HG02973 (cell line): ENCODE data around the gene ZNF397.

Experiments
- ATAC-seq: cut with Tn5 transposase; IDR thresholded peaks from one replicate; pipeline ENCODE4 v1.9.1; 2021; ENCODE audit warnings: moderate library complexity; ENCODE audit not compliant: unreplicated experiment

Gene ZNF397

DNA sequence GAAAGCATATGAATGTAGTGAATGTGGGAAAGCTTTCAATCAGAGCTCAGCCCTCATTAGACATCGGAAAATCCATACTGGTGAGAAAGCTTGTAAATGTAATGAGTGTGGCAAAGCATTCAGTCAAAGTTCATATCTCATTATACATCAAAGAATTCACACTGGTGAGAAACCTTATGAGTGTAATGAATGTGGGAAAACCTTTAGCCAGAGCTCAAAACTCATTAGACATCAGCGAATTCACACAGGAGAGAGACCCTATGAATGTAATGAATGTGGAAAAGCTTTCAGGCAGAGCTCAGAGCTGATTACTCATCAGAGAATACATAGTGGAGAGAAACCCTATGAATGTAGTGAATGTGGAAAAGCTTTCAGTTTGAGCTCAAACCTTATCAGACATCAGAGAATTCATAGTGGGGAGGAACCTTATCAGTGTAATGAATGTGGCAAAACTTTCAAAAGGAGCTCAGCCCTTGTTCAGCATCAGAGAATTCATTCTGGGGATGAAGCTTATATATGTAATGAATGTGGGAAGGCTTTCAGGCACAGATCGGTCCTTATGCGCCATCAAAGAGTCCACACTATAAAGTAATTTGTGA, 5.0 kb downstream of the ZNF397 start:
- ATAC-seq = no peak

- ATAC-seq = no peak
Measured at GRCh38 chr18:35246831-35247230, 6.0 kb downstream of the ZNF397 start.

DNA sequence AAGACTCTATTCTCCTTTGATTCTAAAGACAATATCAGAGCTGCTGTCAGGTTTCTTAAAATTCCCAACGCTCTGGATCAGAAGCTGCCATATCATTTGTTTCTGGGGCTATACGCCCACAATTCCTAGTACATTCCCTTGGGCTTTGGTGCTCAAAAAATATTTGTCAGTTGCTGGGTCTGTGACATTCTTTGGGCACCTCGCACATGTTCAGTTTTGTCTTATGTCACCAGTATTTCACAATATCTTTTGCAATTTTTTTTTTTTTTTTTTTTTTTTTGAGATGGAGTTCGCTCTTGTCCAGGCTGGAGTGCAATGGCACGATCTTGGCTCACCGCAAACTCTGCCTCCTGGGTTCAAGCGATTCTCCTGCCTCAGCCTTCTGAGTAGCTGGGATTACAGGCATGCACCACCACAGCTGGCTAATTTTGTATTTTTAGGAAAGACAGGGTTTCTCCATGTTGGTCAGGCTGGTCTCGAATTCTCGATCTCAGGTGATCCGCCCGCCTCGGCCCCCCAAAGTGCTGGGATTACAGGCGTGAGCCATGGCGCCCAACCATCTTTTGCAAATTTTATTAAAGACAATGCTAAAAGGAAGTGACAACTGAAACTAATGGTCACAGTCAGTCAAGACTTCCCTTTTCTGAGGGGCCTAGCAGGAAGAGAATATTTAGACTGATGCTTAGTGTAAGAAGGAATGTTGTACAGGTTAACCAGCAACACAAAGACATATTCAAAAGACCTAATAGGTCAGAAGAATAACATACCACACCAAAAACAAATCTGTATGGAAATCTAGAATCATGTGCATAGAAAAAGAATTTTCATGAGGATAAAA, 6.8 kb downstream of the ZNF397 start:
- ATAC-seq = no peak

GRCh38 chr18:35248429-35248828, 7.6 kb downstream of the ZNF397 start:
- ATAC-seq = no peak

- no peak for ATAC-seq
Measured at GRCh38 chr18:35252466-35252865, 11.6 kb downstream of the ZNF397 start.

DNA sequence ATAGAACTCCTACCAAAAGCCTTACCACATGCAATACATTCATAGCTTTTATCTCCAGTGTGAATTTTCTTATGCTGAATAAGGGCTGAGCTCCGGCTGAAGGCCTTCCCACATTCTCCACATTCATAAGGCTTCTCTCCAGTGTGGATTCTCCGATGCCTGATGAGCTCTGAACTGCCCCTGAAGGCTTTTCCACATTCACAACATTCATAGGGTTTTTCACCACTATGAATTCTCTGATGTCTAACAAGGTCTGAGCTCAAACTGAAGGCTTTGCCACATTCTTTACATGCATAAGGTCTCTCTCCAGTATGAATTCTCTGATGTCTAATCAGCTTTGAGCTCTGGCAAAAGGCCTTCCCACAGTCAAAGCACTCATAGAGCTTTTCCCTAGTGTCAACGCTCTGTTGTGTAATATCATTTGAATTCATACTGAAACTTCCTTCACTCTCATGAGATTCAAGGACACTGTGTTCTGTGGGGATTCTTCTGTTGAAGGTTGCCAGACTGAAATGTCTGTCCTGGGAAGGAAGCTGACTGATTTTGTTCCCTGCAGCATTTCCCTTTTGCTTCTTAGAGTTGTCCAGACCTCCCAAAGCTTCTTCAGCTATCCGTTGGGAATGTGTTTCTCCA, 12.9 kb downstream of the ZNF397 start:
- ATAC-seq = no peak

DNA sequence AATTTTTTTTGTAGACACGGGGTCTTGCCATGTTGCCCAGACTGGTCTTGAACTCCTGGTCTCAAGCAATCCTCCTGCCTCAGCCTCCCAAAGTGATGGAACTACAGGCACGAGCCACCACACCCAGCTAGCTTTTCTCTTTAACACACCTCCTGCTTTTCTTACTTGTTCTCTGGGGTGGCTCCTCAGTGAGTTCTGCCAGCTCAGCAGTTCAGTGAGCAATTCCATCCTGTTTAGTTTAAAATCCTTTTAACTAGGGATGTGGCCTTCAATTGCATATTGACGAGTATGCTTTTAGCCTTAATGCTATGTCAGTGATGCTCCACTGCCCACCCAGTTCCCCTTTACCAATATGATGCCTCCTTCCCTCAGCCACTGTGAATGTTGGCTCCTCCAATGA, 16.1 kb downstream of the ZNF397 start:
- ATAC-seq = no peak

GRCh38 chr18:35264409-35264808, 23.6 kb downstream of the ZNF397 start:
- no peak for ATAC-seq

GRCh38 chr18:35267161-35267651, 26.4 kb downstream of the ZNF397 start:
- peak; percentile 61 for ATAC-seq

DNA sequence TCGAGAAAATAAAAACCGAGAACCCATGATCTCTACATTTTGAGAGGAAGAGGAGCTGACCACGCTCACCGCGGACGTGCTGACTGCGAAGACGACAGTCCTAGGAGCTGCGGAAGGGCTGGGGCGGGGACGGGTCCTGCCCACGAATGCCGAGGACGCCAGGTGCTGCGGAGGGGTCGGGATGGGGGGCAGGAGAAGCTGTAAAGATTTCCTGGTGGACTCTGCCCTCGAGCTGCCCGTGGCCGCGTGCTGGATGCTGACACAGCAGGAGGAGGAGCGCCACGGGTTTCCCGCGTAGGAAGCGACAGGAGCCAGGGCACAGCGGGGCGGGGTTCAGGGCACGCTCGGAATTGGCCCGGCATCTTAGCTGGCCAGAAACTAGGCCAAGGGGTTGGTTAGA, 27.0 kb downstream of the ZNF397 start:
- ATAC-seq = no peak

DNA sequence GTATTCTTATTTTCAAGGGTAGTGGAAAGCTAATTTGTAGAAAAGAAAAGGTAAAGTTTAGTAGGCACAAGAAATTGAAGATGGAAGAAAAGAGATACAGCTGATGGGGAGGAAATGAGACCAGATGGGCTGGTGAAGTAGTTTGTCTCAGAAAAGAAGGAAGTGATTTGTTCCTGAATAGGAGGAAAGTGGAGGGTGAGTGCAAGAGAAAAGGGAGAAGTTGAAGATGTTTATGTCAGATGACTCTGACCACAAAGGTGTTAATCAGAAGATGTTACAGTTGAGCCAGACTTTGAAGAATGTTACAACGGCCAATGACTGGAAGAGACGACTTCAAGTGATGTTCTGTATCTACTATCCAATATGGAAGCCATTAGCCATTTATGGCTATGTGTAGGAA, 28.0 kb downstream of the ZNF397 start:
- no peak for ATAC-seq

DNA sequence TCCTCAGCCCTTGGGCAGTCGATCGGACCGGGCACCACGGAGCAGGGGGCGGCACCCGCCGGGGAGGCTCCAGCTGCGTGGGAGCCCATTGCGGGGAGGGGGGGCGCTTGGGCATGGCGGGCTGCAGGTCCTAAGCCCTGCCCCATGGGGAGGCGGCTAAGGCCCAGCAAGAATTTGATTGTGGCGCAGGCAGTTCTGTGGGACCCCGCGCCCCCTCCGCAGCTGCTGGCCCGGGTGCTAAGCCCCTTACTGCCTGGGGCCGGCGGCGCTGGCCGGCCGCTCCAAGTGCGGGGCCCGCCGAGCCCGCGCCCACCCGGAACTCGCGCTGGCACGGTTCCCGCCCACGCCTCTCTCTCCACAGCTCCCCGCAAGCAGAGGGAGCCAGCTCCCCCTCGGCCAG, 30.8 kb downstream of the ZNF397 start:
- ATAC-seq = no peak

DNA sequence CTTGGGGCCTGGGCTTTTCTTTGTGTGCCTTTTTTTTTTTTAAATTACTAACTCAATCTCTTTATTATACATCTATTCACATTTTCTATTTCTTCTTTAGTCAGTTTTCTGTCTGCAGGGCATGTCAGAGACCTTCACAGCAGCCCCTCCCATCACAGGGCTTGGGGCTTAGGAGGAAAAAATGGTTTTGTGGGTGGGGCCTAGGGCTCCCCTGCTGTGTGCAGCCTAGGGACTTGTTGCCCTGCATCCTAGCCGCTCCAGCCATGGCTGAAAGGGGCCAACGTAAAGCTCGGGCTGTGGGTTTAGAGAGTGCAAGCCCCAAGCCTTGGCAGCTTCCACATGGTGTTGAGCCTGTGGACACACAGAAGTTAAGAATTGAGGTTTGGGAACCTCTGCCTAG, 35.4 kb downstream of the ZNF397 start:
- ATAC-seq = no peak

GRCh38 chr18:35277633-35278032, 36.8 kb downstream of the ZNF397 start:
- no peak for ATAC-seq

DNA sequence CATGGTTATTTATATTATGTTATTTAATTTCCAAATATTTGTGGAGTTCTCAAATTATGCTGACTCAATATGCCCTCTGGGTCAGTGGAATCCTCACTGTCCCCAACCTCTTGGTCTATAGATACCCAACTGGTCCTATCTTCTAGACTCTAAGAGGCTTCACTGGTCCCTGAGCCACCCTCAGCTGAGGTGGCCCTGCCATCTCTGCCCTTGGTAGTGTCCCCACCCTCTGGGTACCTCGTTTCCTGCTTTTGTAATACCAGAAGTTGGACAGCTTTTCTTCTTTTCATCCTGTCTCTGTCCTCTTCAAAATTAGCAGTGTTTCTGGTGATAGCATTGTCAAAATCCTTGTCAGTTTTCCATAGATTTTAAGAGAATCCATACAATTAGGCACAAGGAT, 37.3 kb downstream of the ZNF397 start:
- ATAC-seq = no peak

DNA sequence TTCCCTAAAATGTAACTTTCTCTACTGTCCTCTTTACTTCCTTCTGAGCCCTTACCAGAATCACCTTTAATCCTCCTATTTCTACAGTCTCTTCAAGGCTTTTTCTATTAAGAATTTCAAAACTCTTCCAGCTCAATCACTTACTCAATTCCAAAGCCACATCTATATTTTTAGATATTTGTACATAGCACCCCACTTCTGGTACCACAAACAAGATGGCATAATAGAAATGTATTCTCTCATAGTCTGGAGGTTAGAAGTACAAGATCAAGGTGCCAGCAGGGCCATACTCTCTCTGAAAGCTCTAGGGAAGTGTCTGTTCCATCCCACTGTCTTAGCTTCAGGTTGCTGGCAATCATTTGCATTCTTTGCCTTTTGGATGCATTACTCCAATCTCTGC, 38.1 kb downstream of the ZNF397 start:
- ATAC-seq = no peak

DNA sequence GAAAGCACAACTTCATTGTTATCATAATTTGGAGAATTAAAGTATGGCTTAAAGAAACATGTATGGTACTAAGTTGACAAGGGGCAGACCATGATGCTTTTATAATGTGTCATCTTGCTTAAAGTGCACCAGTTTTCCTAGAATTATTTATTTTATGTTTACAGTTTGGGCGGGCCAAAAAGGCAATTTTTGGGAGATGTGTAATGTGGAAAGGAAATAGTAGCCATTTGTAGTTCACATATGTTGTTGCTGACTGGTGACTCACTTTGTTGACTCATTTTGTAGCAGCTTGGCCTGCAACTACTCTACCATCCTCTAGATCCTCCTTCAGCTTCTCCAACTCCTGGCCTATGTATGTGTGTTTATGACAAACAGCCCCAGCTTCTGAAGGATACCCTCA, 41.5 kb downstream of the ZNF397 start:
- ATAC-seq = no peak

GRCh38 chr18:35283923-35284794, 43.3 kb downstream of the ZNF397 start:
- ATAC-seq = no peak

DNA sequence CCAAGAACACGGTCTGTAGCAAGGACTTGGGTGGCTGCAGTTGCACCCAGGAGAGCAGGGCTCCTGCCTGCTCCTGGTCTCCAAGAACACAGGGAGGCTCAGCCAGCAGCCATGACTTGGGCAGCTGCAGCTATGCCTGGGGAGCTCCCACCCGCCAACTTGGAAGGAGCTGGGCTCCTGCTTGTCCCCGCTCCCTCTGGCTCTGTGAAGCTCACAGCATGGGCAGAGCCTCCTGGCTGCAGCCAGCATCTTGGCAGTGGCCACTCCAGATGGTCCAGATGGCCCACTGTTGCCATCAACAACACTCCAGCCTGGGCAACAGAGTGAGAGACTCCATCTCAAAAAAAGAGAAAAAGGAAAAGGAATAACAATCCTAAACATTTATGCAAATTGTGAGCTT, 44.0 kb downstream of the ZNF397 start:
- no peak for ATAC-seq

DNA sequence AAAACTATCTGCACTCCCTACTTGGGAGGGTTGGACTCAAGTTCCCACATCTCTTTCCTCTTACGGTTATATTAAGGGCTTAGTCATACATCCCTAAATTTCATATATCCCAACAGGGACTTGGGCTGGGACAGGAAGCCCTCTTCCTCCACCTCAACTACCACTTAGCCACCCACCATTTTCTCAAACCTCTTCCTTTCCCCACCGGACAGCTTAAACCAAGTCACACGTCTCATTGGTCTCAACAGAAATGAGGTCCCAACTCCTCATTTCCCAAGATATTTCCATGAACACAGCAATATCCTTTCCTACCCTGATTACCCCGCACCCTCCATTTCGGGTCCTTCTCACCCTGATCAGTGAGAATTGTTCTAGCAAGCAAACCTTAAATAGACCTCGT, 48.5 kb downstream of the ZNF397 start:
- no peak for ATAC-seq

DNA sequence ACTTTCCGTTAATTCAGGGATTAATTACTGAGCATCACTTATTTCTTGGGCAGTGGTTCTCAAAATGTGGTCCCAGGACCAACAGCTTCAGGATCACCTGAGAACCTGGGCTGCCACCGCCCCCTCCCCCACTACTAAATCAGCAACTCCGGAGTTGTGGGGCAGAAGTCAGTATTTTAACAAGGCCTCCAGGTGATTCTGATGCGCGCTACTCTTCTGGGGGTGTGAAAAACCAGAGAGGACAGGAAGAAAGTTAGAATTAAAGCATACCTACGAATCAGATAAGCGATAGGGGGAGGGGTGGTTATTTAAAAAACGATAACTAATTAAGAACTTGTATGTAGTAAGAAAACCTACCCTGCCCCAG, 48.9 kb downstream of the ZNF397 start:
- peak; percentile 34 for ATAC-seq
